ENCODE measurements around the gene ZNF76. TPM values are rescaled to one million over a fixed set of nuclear protein-coding genes. Genes with fewer than 3 reads are reported as not detected.
A peak's percentile ranks its signal among the peaks of the same experiment; 100 is the strongest.

The ZNF76 gene
- total RNA-seq, 2 experiments from 2014 or later = 46.1 to 53.4 TPM

DNA sequence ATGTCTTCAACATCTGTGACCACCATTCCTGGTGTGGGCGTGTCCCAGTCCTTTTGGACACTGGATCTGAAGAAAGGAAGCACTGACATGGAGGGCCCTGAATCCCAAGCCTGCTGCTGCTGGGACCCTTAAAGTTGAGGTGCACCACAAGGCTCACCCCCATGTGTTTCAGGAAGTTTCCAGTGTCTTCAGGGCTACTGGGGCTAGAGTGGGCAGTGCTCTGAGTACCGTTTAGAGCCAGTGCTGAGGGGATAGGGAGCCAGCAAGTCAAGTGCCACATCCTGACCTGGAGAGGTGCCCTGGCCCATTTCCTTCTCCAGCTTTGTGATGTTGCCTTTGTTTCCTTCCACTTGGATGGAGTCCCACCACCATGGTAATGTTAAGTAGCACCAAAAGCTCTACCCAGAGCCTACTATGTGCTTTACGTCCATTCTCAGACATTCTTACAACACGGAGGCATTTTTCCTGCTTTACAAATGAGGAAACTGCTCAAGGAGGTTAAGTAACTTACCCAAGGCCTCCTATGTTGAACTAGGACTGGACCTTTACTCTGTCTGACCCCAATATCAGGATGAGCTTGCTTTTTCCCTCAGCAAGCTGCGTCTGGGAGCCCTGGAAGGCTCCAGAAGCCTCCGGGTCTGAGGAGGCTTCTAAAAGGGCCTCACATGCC lies 37.5 kb downstream of the ZNF76 start:
- ChIA-PET POLR2A (interaction anchor here (0.5 to 9.2 kb wide), 12 partner anchors 14 to 265 kb away, joined by 3 to 94 read pairs (median 7); partner anchors contain the start of genes FANCE, PPARD and ZNF76), CTCF (interaction anchor here (0.6 to 7.9 kb wide), 13 partner anchors 14 to 255 kb away, joined by 3 to 75 read pairs (median 6); partner anchors contain the start of genes FANCE, PPARD and RPL10A)
- Mint-ChIP-seq H3K27ac (peak overlapping the region; percentile 96), H3K4me1 (ENCODE audit: low read depth) (peaks cover 49% of the 10 kb centered on the region), H3K36me3 (ENCODE audit: low read depth) (peaks cover 76% of the 10 kb centered on the region), H3K9me3 (no peaks in the 10 kb centered on the region), H3K4me3 (peak overlapping the region; percentile 87), H3K27me3 (no peaks in the 10 kb centered on the region)
- no peaks in the 10 kb centered on the region for H3K9me3 ChIP-seq (ENCODE audit: control insufficient read depth in 1 of 2, insufficient read depth in 1 of 2, low read length in 2 of 2)
- ATAC-seq (ENCODE audit: poor library complexity) (no peak), DNase-seq (no peak)
- no peak overlapping the region for H3K4me3 ChIP-seq (ENCODE audit: low read length)
- peaks cover 46% of the 10 kb centered on the region for H3K36me3 ChIP-seq (ENCODE audit: insufficient read depth, low read length)
- H3K27ac ChIP-seq (ENCODE audit: low read depth in 1 of 2, low read length in 2 of 2) = peak overlapping the region in 1 of 2 donors; percentile 88
- intact Hi-C loops (cut with DNase I, micrococcal nuclease) = loop anchor here (1.0 to 5.0 kb wide), 4 partner anchors 30 to 255 kb away; partner anchors contain the start of genes RPL10A (in 2 of the 2) and PPARD (in 1 of the 2)
- H3K27me3 ChIP-seq (ENCODE audit: control insufficient read depth in 1 of 2, insufficient read depth in 2 of 2, low read length in 2 of 2) = no peaks in the 10 kb centered on the region
- peaks cover 49% of the 10 kb centered on the region for H3K4me1 ChIP-seq (ENCODE audit: insufficient read depth, low read length)
- TF ChIP-seq, protein P1, sequence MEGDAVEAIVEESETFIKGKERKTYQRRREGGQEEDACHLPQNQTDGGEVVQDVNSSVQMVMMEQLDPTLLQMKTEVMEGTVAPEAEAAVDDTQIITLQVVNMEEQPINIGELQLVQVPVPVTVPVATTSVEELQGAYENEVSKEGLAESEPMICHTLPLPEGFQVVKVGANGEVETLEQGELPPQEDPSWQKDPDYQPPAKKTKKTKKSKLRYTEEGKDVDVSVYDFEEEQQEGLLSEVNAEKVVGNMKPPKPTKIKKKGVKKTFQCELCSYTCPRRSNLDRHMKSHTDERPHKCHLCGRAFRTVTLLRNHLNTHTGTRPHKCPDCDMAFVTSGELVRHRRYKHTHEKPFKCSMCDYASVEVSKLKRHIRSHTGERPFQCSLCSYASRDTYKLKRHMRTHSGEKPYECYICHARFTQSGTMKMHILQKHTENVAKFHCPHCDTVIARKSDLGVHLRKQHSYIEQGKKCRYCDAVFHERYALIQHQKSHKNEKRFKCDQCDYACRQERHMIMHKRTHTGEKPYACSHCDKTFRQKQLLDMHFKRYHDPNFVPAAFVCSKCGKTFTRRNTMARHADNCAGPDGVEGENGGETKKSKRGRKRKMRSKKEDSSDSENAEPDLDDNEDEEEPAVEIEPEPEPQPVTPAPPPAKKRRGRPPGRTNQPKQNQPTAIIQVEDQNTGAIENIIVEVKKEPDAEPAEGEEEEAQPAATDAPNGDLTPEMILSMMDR (IDR thresholded peaks at IDR 0.05) = no peak

DNA sequence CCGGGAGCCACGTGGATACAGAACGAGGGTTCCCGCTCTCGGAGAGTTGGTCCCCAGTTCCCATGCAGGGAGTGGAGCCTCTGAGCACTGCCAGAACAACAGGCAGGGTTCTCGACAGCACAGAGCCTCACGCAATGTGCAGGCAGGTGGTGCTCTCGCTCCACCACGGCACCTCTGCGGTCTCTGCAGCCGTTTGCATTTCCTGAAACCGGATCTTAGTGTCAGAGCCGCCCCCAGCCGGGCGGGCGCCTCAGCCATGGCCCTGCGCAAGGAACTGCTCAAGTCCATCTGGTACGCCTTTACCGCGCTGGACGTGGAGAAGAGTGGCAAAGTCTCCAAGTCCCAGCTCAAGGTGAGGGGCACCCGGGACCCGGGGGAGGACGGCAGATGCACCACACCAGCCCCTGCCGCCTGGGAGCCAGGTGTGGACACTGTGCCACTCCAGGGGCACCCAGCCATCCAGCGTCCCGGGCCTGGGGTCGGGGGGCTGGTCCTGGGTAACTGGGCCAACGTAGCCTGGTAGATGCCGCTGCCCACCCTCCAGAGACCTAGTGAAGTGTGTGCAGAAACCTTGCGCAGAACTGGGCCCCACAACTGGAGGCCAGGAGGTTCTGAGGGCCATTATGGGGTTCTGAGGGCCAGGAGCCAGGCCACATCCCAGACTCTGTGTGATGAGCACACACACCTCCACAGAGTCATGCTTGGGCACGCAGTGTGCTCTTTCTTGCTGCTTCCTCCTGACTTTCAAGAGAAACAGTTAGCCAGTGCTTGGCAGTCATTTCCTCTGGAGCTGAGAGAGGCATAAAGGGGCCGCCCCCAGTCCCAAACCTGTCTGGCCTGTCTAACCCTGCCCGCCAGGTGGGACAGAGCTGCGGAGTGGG lies 38.3 kb downstream of the ZNF76 start, which contains the start of gene DEF6:
Gene DEF6 (plus strand): TSS at position 218 of the 881 bp plus-strand sequence. CDS start 39 bp downstream, at position 257.
- peaks cover 57% of the 10 kb centered on the region for H3K4me1 Mint-ChIP-seq (ENCODE audit: low read depth)
- CTCF ChIA-PET = interaction anchor here (0.6 to 7.9 kb wide), 16 partner anchors 13 to 254 kb away, joined by 3 to 75 read pairs (median 5); partner anchors contain the start of genes FANCE, PPARD and RPL10A
- Histone ChIP-seq H3K27me3 (ENCODE audit: control insufficient read depth in 1 of 2, insufficient read depth in 2 of 2, low read length in 2 of 2) (no peaks in the 10 kb centered on the region), H3K4me3 (ENCODE audit: low read length) (peak within 1 kb of the TSS; percentile 81), H3K9me3 (ENCODE audit: control insufficient read depth in 1 of 2, insufficient read depth in 1 of 2, low read length in 2 of 2) (no peaks in the 10 kb centered on the region), H3K36me3 (ENCODE audit: insufficient read depth, low read length) (peaks cover 39% of the 10 kb centered on the region), H3K4me1 (ENCODE audit: insufficient read depth, low read length) (peaks cover 57% of the 10 kb centered on the region), H3K27ac (ENCODE audit: low read depth in 1 of 2, low read length in 2 of 2) (peak within 1 kb of the TSS; percentile 88 to 91)
- H3K4me3 Mint-ChIP-seq = peak within 1 kb of the TSS; percentile 87
- H3K9me3 Mint-ChIP-seq = no peaks in the 10 kb centered on the region
- POLR2A ChIA-PET = interaction anchor here (0.6 to 9.2 kb wide), 13 partner anchors 13 to 254 kb away, joined by 3 to 94 read pairs (median 7); partner anchors contain the start of genes FANCE, PPARD, RPL10A and ZNF76
- peak within 1 kb of the TSS; percentile 96 for H3K27ac Mint-ChIP-seq
- DNase-seq (peak; percentile 82 to 95 (median 88)), ATAC-seq (ENCODE audit: poor library complexity) (peak; percentile 73)
- intact Hi-C loops (cut with DNase I, micrococcal nuclease) = loop anchor here (1.0 to 5.0 kb wide), 5 partner anchors 12 to 254 kb away; partner anchors contain the start of genes RPL10A (in 2 of the 2) and PPARD (in 1 of the 2)
- TF ChIP-seq, protein P1 (IDR thresholded peaks at IDR 0.05) = peak; percentile 78
- peaks cover 74% of the 10 kb centered on the region for H3K36me3 Mint-ChIP-seq (ENCODE audit: low read depth)
- no peaks in the 10 kb centered on the region for H3K27me3 Mint-ChIP-seq

Measured in CD4-positive, alpha-beta T cell (primary cell).